ENCODE data around the gene NFE2L3.

NFE2L3 gene

DNA sequence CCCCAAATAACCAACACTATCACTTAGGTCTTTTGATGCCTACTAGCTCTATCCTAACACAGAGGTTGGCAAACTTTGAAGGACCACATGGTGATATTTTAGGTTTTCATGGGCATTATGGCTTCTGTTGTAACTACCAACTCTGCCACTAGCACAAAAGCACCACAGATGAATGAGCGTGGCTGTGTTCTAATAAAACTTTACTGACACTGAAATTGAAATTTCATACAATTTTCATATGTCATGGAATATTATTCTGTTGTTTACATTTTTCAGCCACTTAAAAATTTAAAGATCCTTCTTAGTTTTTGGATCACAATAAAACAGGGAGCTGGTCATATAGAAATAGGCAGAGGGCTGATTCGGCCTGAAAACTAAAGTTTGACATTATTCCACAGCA lies 76.0 kb downstream of the NFE2L3 start:
- H3K27ac ChIP-seq = no peak overlapping the region
- no peak for DNase-seq (ENCODE audit: low read depth, low spot score)

DNA sequence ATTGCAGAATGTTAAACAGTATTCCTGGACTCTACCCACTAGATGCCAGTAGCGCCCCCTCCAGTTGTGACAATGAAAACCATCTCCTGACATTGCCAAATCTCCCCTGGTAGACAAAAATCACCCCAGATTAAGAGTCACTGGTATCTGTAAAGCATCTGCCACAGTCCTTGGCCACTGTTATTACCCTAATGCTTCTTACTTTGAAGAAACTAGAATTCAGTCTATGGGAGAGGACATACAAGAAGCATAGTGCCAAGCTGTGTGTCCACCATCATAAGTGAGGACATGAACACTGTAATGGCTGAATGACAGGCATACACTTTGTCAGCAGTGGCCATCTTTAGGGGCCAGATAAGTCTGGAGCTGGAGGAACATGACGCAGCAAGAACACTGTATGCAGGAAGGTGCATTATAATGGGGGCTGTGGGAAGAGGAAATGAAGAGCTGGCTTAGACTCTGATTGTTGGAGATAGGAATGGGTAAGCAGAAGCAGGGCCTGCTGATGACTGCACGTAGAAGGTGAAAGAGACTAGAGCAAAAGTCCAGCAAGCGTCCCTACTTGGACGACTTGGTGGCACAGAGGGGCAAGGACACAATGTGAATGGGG lies 82.0 kb downstream of the NFE2L3 start:
- DNase-seq (ENCODE audit: low read depth, low spot score) = no peak
- no peak overlapping the region for H3K27ac ChIP-seq
